ENCODE data around the gene CTNNA1.

Gene CTNNA1

DNA sequence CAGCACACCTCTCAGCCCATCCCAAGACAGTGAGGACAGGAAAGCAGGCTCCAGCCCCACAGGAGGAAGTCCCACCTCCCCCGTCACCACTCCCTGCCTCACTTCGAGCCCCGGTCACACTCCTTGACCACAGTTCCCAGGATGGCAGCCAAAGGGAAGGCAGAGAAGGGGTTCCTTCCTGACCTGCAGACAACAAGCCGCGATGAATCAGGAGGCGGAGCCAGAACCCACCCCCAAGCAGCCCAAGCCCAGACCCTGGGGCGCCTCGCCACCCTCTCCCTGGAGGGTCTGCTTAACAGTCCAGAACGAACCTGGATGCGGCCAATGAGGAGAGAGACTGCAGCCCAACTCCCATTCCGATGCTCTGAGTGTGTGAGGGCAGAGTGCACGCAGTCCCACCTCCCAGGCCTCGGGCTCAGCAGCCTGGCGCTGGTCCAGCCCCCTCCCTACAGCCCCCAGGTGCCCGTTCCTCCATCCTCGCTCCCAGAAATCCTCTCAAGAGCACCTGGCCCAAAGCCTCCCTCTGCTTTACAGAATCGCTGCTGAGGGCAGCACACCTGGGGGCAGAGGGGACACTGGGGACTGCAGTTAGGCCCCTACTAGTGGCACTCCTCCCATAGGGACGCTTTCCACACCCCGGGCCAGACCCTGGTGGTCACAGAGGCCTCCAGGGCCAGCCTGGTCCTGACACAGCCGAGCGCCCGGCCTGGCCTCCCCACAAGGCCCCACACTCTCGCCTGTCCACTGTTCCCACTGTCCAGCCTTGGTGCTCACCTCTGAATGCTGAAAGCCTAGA is 191.5 kb downstream of the CTNNA1 start:
- Histone ChIP-seq H3K27ac (no peak overlapping the region), H3K4me3 (no peak overlapping the region)
- no peak for DNase-seq (ENCODE audit: low spot score)
- TF ChIP-seq, protein P1, sequence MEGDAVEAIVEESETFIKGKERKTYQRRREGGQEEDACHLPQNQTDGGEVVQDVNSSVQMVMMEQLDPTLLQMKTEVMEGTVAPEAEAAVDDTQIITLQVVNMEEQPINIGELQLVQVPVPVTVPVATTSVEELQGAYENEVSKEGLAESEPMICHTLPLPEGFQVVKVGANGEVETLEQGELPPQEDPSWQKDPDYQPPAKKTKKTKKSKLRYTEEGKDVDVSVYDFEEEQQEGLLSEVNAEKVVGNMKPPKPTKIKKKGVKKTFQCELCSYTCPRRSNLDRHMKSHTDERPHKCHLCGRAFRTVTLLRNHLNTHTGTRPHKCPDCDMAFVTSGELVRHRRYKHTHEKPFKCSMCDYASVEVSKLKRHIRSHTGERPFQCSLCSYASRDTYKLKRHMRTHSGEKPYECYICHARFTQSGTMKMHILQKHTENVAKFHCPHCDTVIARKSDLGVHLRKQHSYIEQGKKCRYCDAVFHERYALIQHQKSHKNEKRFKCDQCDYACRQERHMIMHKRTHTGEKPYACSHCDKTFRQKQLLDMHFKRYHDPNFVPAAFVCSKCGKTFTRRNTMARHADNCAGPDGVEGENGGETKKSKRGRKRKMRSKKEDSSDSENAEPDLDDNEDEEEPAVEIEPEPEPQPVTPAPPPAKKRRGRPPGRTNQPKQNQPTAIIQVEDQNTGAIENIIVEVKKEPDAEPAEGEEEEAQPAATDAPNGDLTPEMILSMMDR (IDR thresholded peaks at IDR 0.05) = no peak

DNA sequence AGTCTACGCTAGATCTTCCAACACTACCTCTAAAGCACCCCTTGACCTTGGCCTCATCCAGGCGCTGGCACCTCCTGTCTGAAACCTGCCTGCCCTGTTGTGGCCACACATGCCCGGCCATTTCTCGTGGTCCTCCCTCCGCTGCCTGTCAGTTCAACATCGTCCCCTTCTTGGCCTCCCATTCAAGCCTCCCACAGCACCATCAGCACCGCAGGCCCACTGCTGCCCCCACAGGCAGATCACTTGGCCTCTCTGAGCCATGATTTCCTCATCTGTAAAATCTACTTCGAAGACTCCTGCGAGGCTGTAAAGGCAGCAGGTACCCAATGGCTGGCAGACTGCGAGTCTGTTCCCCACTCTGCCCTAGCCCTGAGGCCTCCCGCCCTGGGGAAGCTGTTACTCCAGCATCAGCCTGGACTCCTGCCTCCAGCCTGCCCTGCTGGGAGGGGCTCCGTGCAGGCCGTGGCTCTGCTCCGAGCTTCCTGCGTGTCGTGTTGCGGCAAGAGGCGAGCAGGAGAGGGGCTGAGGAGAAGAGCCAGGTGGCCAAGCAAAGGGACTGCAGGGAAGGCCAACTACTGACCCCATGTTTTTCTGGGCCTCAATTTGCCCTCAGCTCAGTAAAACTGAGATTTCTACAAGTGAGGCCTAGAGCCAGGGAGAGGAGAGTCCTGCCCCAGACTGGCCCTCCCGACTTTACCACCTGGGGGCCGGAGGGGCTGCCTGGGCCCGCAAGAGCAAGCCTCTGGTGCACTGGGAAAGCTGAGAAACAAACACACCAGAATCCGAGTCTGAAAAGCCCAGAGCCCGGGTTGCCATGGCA is 192.4 kb downstream of the CTNNA1 start:
- Histone ChIP-seq H3K4me3 (no peak overlapping the region), H3K27ac (no peak overlapping the region)
- TF ChIP-seq, protein P1 (IDR thresholded peaks at IDR 0.05) = no peak
- DNase-seq (ENCODE audit: low spot score) = no peak

DNA sequence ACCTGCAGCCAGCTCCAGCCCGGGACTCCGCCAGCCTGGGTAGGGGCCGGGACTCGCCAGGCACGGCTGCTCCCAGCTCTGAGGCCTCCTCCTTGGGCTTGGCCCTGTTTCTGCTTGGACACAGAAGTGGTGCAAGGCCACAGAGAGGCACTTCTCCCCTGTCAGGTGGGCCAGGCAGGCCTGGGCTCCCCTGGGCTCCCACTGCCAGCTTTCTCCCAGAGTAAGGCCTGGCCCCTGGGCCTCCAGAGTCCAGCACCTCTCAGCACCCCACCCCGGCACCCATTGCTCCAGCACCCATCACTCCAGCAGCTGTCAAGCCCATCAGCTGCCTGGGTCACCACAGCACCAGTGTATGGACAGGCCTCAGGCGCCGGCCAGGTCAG is 193.0 kb downstream of the CTNNA1 start:
- no peak for DNase-seq (ENCODE audit: low spot score)
- Histone ChIP-seq H3K27ac (no peak overlapping the region), H3K4me3 (no peak overlapping the region)
- TF ChIP-seq, protein P1 (IDR thresholded peaks at IDR 0.05) = no peak

DNA sequence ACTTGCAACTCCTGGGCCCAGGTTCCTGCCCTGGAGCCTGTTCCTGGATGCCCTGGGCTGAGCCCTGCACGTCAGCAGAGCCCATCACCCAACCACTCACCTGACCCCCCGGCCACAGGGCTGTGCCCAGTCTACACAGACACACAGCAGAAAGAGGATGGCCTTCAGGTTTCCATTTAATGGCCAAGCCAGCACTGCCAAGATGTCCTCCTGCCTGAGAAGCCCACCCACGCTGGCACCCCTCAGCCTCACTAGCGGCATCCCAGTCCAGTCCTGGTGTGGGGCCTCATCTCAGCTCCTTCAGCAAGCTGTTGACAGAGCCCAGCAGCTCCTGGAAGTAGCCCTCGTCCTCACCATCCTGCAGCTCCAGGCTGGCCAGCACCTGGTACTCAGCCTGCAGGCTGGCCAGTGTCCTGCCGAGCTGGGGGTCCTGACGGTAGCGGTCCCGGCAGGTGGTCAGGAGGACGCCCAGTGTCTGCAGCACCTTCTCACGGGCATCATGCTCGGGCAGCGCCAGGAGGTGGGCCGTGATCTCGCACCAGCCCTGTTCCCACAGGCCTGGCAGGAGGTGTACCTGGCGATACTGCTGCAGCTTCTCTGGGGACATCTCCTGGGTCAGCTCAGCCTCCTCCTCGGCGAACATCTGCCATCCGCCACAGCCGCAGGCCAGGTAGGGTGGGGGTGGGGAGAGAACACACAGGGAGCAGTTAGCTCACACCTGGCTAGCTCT is 193.8 kb downstream of the CTNNA1 start:
- Histone ChIP-seq H3K4me3 (no peak overlapping the region), H3K27ac (no peak overlapping the region)
- TF ChIP-seq, protein P1 (IDR thresholded peaks at IDR 0.05) = no peak
- DNase-seq (ENCODE audit: low spot score) = no peak

DNA sequence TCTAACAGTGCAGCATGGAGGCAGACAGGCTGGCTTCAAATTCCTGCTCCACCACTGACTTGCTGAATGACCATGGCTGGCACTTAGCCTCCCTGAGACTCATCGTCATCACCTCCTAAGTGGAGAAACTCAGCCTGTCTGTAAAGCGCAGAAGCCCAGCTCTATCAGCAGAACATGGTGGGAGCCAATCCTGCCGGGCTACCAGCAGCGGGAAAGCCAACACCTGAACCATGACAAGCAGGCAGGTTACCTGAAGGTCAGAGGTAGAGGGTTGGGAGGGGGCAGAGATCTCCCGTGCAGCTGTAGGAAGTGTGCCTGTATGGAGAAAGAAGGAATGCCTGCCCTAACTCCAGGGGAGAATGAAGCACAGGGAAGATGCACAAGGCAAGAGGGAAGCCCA is 194.6 kb downstream of the CTNNA1 start:
- TF ChIP-seq, protein P1 (IDR thresholded peaks at IDR 0.05) = no peak
- Histone ChIP-seq H3K27ac (no peak overlapping the region), H3K4me3 (no peak overlapping the region)
- no peak for DNase-seq (ENCODE audit: low spot score)

DNA sequence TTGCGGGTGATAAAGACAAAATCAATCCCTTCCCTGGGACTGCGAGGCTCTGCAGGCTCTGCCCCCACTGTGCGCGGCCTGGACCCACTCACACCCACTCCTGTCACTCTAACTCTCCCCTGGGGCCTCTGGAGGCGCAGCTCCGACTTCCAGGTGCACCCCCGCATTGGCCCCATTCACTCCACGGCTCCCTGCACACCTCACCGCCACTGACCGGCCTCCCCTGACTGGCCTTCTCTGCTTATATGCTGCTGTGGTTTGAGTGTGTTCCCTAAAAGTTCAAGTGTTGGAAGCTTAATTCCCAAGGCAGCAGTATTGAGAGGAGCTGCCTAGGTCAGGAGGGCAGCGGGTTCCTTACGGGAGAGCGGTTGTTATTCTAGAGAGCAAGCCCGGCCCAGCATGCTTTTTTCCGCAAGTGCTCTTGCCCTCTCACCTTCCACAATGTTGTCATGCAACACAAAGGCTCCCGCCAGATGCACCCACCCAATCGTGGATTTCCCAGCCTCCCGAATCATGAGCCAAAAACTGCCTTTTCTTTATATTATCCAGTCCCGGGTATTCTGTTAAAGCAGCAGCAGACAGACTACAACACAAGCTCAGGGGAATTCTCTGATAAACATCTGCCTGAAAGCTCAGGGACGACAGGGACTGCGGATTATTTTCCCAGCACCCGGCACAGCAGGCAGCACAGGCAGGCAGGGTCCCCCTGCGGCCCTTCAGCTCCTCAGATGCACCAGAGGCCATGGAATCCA is 195.4 kb downstream of the CTNNA1 start:
- no peak for DNase-seq (ENCODE audit: low spot score)
- TF ChIP-seq, protein P1 (IDR thresholded peaks at IDR 0.05) = no peak
- Histone ChIP-seq H3K27ac (no peak overlapping the region), H3K4me3 (no peak overlapping the region)
